Epithelial cell of prostate (primary cell): ENCODE results near the gene MYG1.
"Not testable (repeated sequence)": the region's sequence is repeated elsewhere in the genome, so short reads cannot be mapped to it uniquely, and the experiment has no call there.

Source experiments
- DNase-seq: peaks from one replicate; pipeline ENCODE4 v3.0.0-alpha.2; 2011; ENCODE audit warnings: low read depth, low spot score
- H3K27ac ChIP-seq: fragments of 450-650 bp; 2 replicates; pipeline ENCODE4 v1.5.1; 2017; ENCODE audit warnings: mild to moderate bottlenecking

The MYG1 gene

DNA sequence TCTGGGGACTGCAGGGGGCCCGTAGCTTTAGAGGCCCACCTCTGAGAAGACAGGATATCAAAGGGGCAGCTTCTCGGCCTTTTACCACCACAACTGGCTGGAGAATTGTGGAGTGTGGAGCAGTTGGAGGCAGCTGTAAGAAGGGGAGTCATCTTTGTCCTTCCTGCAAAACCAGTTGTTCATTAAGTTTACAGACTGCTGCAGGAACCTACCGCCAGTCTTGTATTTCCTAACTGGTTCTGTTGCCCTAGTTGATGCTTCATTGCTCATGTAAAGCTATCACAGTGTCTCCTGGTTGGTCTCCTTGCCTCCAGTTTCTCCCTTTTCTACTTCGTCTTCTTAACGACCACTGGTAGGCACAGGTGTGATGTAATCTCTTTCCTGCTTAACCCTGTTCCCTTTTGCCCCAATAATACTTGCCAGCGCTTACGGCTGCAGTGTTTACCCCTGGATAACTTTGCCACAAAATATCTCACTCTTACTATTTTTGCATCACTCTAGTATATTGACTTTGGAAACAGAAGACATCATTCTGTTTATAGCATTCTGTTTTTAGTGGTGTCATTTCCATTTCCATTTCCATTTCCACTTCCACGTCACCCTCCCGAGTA, 19.5 kb upstream of the MYG1 start:
- no peak for DNase-seq

DNA sequence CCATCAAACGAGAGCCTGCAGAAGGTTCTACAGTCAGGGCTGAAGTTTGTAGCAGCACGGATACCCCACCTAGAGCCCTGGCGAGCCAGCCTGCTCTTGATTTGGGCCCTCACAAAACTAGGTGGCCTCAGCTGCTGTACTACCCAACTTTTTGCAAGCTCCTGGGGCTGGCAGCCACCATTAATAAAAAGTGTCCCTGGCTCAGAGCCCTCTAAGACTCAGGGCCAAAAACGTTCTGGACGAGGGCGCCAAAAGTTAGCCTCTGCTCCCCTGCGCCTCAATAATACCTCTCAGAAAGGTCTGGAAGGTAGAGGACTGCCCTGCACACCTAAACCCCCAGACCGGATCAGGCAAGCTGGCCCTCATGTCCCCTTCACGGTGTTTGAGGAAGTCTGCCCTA, 13.0 kb upstream of the MYG1 start:
- no peak overlapping the region for H3K27ac ChIP-seq
- no peak for DNase-seq

More for the DNA sequence above, 19.5 kb upstream of the MYG1 start:
- no peak overlapping the region for H3K27ac ChIP-seq

- DNase-seq = no peak
Measured at GRCh38 chr12:53287741-53288216, 11.7 kb upstream of the MYG1 start.

DNA sequence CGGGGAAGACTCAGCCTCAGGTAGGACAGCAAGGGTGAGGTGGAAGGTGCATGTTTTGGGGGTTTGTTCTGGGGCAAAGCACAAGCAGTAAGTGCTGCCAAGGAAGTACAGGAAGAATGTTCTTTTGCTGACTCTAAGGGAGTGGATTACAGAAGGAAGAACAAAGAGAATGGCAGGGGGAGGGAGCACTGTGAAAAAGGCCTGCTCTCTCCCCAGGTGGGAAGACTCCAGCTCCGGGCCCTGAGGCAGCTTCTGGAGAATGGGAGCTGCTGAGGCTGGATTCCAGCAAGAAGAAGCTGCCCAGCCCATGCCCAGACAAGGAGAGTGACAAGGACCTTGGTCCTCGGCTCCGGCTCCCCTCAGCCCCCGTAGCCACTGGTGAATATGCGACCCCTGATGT, 11.2 kb upstream of the MYG1 start:
- DNase-seq = no peak
- H3K27ac ChIP-seq = no peak overlapping the region

More at GRCh38 chr12:53287741-53288216, 11.7 kb upstream of the MYG1 start:
- H3K27ac ChIP-seq = no peak overlapping the region

- peak overlapping the region; percentile 40 for H3K27ac ChIP-seq
- no peak for DNase-seq
Measured at GRCh38 chr12:53289891-53290290, 9.6 kb upstream of the MYG1 start.

- no peak overlapping the region for H3K27ac ChIP-seq
- no peak for DNase-seq
Measured at GRCh38 chr12:53290661-53291060, 8.8 kb upstream of the MYG1 start.

- H3K27ac ChIP-seq = no peak overlapping the region
- no peak for DNase-seq
Measured at GRCh38 chr12:53292426-53292825, 7.1 kb upstream of the MYG1 start.

DNA sequence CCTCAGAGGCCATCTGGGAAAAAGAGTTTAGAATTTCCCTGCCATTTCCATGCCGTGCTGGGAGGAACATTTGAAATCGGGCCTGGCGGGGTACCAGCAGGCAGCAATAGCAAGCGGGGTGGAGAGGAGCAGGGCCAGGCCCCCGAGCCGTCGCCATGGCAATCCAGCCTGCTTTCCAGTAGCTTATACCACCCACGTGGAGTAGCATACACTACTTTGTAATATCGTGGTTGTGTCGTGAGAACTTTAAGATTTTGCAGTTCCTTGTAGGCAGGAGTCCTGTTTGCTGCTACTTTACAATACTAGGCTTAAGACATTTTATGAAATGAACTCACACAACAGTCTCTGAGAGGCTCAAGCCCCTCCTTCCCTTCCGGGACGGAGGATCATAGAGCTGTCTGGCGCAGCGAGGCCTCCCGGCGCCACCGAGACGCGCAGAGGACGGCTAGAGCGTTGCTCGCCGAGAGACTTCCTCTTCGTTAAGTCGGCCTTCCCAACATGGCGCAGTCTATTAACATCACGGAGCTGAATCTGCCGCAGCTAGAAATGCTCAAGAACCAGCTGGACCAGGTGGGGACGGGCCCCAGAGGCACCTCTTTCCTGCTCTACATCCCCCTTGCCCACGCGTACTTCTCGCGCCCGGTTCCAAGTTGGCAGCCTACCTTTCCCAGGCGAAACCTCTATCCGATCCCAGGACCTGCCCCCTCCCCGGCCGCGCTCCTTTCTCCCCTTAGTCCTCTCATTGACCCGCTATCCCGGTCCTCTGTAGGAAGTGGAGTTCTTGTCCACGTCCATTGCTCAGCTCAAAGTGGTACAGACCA, 4.2 kb upstream of the MYG1 start, which contains the start of gene PFDN5:
Gene PFDN5 (plus strand): TSS at position 473 of the 821 bp plus-strand sequence. CDS start 26 bp downstream, at position 499.
- peak within 1 kb of the TSS; percentile 57 for H3K27ac ChIP-seq
- DNase-seq = peak; percentile 56

DNA sequence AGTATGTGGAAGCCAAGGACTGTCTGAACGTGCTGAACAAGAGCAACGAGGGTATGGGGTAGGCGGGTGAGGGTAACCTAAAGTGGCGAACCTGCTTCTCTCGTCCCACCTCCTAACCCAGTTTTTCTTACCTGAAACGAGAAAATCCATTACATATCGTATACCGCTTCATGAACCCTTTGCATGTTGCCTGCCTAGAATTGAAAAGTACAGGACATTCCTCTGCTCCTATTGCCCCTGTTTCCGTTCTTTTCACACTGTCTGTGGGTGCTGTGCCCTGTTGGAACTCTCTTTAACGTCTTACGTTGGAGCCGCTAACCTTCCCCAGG, 3.6 kb upstream of the MYG1 start:
- DNase-seq = no peak
- peak overlapping the region; percentile 57 for H3K27ac ChIP-seq

DNA sequence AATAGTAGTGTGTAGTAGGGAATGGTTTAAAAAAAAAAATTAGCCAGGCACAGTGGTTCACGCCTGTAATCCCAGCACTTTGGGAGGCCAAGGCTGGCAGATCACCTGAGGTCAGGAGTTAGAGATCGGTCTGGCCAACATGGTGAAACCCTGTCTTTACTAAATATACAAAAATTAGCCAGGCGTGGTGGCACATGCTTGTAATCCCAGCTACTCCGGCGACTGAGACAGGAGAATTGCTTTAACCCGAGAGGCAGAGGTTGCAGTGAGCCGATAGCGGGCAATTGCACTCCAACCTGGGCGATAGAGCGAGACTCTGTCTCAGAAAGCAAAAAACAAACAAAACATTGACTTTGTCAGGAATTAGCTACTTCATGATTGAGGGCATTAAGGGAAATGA, 2.4 kb upstream of the MYG1 start:
- H3K27ac ChIP-seq, DNase-seq: not testable (repeated sequence)

- DNase-seq = no peak
- H3K27ac ChIP-seq = peak overlapping the region; percentile 68
Measured at GRCh38 chr12:53298164-53298563, 1.3 kb upstream of the MYG1 start.

GRCh38 chr12:53299101-53299453, 418 bp upstream of the MYG1 start:
- peak overlapping the region; percentile 68 for H3K27ac ChIP-seq
- no peak for DNase-seq

GRCh38 chr12:53300187-53300586, 692 bp downstream of the MYG1 start:
- no peak for DNase-seq
- peak overlapping the region; percentile 68 for H3K27ac ChIP-seq

DNA sequence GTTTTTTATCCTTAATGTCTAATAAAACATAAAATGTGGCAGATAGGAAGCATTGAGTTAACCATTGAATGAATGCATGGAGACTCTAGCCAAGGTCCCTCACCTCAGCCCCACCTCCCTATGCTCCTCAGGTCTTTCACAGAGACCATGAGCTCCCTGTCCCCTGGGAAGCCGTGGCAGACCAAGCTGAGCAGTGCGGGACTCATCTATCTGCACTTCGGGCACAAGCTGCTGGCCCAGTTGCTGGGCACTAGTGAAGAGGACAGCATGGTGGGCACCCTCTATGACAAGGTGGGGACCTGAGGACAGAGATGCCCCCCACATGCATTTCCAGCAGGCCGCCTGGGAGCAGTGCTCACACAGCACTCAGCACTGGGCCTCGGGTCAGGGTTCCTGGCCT, 3.4 kb downstream of the MYG1 start:
- H3K27ac ChIP-seq = no peak overlapping the region
- no peak for DNase-seq

GRCh38 chr12:53306826-53307225, 7.3 kb downstream of the MYG1 start:
- no peak for DNase-seq
- no peak overlapping the region for H3K27ac ChIP-seq

- DNase-seq = no peak
- no peak overlapping the region for H3K27ac ChIP-seq
Measured at GRCh38 chr12:53308276-53308675, 8.8 kb downstream of the MYG1 start.

- no peak for DNase-seq
- no peak overlapping the region for H3K27ac ChIP-seq
Measured at GRCh38 chr12:53313996-53314395, 14.5 kb downstream of the MYG1 start.

- peak overlapping the region; percentile 80 for H3K27ac ChIP-seq
- no peak for DNase-seq
Measured at GRCh38 chr12:53320352-53321195, 21.1 kb downstream of the MYG1 start.

- no peak for DNase-seq
- H3K27ac ChIP-seq = peak overlapping the region; percentile 21
Measured at GRCh38 chr12:53324113-53324778, 24.8 kb downstream of the MYG1 start.

DNA sequence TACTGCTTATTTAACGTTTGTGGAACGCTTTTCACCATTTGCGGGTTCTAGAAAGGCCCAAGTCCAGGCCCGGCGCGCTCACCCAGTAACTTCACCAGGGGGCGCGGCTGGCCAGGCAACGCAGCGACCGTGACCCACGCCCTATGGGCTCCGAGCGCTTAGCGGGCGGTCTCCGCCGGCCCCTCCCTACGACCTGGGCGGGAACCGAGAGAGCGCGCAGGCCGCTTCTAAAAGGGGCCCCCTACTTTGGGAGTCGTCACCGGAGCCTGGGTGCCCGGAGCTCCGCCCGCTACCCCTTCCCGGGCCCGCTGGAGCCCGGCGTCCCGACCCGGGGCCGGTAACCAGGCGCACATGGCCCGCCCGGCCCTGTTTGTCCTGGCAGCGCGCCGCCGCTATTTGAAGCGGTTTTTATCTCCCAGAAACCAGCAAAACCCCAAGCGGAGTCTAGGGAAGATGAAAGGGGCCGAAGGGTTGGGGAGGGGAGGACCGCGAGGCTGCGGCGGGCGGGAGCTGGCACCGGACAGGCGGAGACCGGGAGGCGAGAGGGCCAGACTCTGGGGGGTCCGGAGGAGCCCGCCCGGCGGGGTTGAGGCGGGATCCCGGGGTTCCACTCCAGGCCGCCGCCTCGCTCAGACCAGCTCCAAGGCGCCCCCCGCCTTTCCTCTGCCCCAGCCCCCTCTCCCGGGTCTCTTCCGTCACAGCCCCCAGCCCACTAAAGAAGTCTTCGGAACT, 25.4 kb downstream of the MYG1 start:
- no peak for DNase-seq
- H3K27ac ChIP-seq = peak overlapping the region; percentile 21
